ENCODE data around the gene PDE4D. TPM values are rescaled to one million over a fixed set of nuclear protein-coding genes. Genes with fewer than 3 reads are reported as not detected.

The PDE4D gene
- polyA plus RNA-seq, 1 donor (not counting 4 experiments of a cell fraction or from before 2014, with no cell fraction given): 3.6 TPM

DNA sequence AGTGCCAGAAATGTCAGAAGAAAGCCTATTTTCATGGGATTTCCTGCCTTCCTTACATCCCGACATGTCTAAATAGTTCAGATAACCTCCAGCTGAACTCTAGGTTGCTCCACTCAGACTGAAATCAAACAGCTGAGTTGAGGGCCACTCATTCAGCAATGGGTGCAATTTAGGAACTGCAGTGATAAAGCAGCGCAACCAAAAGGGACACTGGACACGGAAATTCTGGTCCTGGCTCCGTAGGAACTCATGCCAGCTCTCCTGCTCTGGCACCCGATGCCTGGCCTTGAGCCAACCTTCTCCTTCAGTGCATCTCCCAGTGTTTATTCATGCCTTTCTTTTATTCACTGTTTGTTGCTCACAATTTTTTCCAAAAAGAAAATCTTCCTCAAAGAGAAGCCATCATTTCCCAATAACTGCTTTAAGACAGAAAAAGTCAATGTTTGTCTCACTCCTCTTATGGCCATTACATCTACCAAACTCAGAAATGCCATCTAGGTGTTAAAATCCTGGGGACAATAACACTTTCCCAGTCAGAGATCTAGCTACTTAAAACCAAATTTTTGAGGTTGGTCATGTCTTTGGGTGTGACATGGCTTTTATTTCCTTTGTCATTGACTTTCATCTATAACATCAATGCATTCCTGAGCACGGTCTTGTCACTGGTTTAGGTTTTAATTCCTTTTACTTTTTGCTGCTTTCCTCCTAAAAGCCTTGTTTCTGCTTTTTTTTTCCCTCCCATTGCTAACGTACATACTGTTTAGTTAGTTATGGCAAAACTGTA, 126.9 kb downstream of the PDE4D start:
- Histone ChIP-seq H3K9me1 (ENCODE audit: control insufficient read depth, extremely low read depth, insufficient read depth, low read length) (no peaks in the 10 kb centered on the region), H3K79me2 (ENCODE audit: control insufficient read depth, insufficient read depth, low read length) (peaks cover 24% of the 10 kb centered on the region), H2AFZ (ENCODE audit: control insufficient read depth, low read length) (peak overlapping the region; percentile 45), H3K4me3 (ENCODE audit: control insufficient read depth in 2 of 3, extremely low read depth in 1 of 3, insufficient read depth in 2 of 3, low read depth in 1 of 3, low read length in 3 of 3) (peak overlapping the region; percentile 8 to 84 (median 48)), H4K20me1 (ENCODE audit: control insufficient read depth, extremely low read depth, insufficient read depth, low read length) (no peaks in the 10 kb centered on the region), H3K9me3 (ENCODE audit: control insufficient read depth, low read depth, low read length) (no peaks in the 10 kb centered on the region), H3K4me1 (ENCODE audit: control insufficient read depth, extremely low read depth, insufficient read depth, low read length) (peaks cover 27% of the 10 kb centered on the region), H3K27me3 (ENCODE audit: control insufficient read depth, extremely low read depth, insufficient read depth, low read length) (no peaks in the 10 kb centered on the region), H3K36me3 (ENCODE audit: control insufficient read depth in 2 of 2, extremely low read depth in 1 of 2, insufficient read depth in 2 of 2, low read length in 2 of 2) (no peaks in the 10 kb centered on the region), H3K27ac (ENCODE audit: control insufficient read depth, insufficient read depth, low read length) (peak overlapping the region; percentile 99), H3K9ac (ENCODE audit: control insufficient read depth, extremely low read depth, insufficient read depth, low read length) (peak overlapping the region; percentile 93), H3K4me2 (ENCODE audit: control insufficient read depth, extremely low read depth, insufficient read depth, low read depth, low read length) (peak overlapping the region; percentile 83)
- DNase-seq (ENCODE audit: low read depth, low spot score): no peak
- TF ChIP-seq EZH2 (IDR thresholded peaks at IDR 0.05; ENCODE audit: low read length): no peak
- TF ChIP-seq, protein P1, sequence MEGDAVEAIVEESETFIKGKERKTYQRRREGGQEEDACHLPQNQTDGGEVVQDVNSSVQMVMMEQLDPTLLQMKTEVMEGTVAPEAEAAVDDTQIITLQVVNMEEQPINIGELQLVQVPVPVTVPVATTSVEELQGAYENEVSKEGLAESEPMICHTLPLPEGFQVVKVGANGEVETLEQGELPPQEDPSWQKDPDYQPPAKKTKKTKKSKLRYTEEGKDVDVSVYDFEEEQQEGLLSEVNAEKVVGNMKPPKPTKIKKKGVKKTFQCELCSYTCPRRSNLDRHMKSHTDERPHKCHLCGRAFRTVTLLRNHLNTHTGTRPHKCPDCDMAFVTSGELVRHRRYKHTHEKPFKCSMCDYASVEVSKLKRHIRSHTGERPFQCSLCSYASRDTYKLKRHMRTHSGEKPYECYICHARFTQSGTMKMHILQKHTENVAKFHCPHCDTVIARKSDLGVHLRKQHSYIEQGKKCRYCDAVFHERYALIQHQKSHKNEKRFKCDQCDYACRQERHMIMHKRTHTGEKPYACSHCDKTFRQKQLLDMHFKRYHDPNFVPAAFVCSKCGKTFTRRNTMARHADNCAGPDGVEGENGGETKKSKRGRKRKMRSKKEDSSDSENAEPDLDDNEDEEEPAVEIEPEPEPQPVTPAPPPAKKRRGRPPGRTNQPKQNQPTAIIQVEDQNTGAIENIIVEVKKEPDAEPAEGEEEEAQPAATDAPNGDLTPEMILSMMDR (optimal IDR thresholded peaks at IDR 0.05 in 1 of 3, IDR thresholded peaks at IDR 0.05 in 1 of 3, conservative IDR thresholded peaks at IDR 0.05 in 1 of 3; ENCODE audit: extremely low read depth in 1 of 3, insufficient read depth in 2 of 3, low read length in 3 of 3): no peak
- dilution Hi-C loops (cut with MboI; ENCODE audit: extremely low pct_ligation_motif_present, low sequenced_read_pairs): no loop called here
- peak; percentile 89 for FAIRE-seq

DNA sequence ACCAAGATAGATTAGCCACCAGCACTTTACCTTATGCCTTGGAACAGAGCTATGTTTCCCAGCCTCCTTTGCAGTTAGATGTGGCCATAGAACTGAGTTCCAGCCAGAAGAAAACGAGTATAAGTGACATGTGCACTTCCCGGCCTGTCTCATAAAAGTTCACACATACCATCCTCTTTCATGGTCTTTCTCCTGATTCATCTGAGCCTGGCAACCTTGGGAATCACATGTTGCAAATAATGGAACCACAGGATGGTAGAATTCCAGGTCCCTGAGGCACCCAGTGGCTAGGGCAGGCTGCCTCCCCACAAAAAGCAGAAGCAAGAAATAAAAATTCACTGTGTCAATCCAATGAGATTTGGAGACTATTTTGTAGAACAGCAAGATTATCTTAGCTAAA, 128.1 kb downstream of the PDE4D start:
- no peaks in the 10 kb centered on the region for H3K27me3 ChIP-seq (ENCODE audit: control insufficient read depth, extremely low read depth, insufficient read depth, low read length)
- H3K4me3 ChIP-seq (ENCODE audit: control insufficient read depth in 2 of 3, extremely low read depth in 1 of 3, insufficient read depth in 2 of 3, low read depth in 1 of 3, low read length in 3 of 3): no peak overlapping the region
- H4K20me1 ChIP-seq (ENCODE audit: control insufficient read depth, extremely low read depth, insufficient read depth, low read length): no peaks in the 10 kb centered on the region
- H3K9me3 ChIP-seq (ENCODE audit: control insufficient read depth, low read depth, low read length): no peaks in the 10 kb centered on the region
- H3K4me1 ChIP-seq (ENCODE audit: control insufficient read depth, extremely low read depth, insufficient read depth, low read length): peaks cover 38% of the 10 kb centered on the region
- peak overlapping the region; percentile 83 for H3K4me2 ChIP-seq (ENCODE audit: control insufficient read depth, extremely low read depth, insufficient read depth, low read depth, low read length)
- H3K27ac ChIP-seq (ENCODE audit: control insufficient read depth, insufficient read depth, low read length): peak overlapping the region; percentile 99
- peak; percentile 56 for FAIRE-seq
- H2AFZ ChIP-seq (ENCODE audit: control insufficient read depth, low read length): no peak overlapping the region
- dilution Hi-C loops (cut with MboI; ENCODE audit: extremely low pct_ligation_motif_present, low sequenced_read_pairs): no loop called here
- no peak for TF ChIP-seq EZH2 (IDR thresholded peaks at IDR 0.05; ENCODE audit: low read length)
- H3K9me1 ChIP-seq (ENCODE audit: control insufficient read depth, extremely low read depth, insufficient read depth, low read length): no peaks in the 10 kb centered on the region
- peaks cover 24% of the 10 kb centered on the region for H3K79me2 ChIP-seq (ENCODE audit: control insufficient read depth, insufficient read depth, low read length)
- no peak for DNase-seq (ENCODE audit: low read depth, low spot score)
- peak overlapping the region; percentile 18 for H3K9ac ChIP-seq (ENCODE audit: control insufficient read depth, extremely low read depth, insufficient read depth, low read length)
- no peaks in the 10 kb centered on the region for H3K36me3 ChIP-seq (ENCODE audit: control insufficient read depth in 2 of 2, extremely low read depth in 1 of 2, insufficient read depth in 2 of 2, low read length in 2 of 2)
